KOPT-K1 (cell line): ENCODE data around the gene ACBD6.
A peak's percentile ranks its signal among the peaks of the same experiment; 100 is the strongest.

ENCODE experiments used
- H3K27ac ChIP-seq: fragments of 200-600 bp; sonication (generic); 2 replicates; pipeline ENCODE4 v1.5.1; 2016; ENCODE audit warnings: antibody characterized with exemption, mild to moderate bottlenecking, low read depth, low read length; ENCODE audit not compliant: poor library complexity, severe bottlenecking
- H3K36me3 ChIP-seq: fragments of 200-600 bp; sonication (generic); 2 replicates; pipeline ENCODE4 v1.5.1; 2017; ENCODE audit warnings: antibody characterized with exemption, mild to moderate bottlenecking, low read length, moderate library complexity; ENCODE audit not compliant: insufficient read depth
- H3K9me3 ChIP-seq: fragments of 200-600 bp; sonication (generic); 2 replicates; pipeline ENCODE4 v1.5.1; 2017; ENCODE audit warnings: antibody characterized with exemption, low read length, mild to moderate bottlenecking; ENCODE audit not compliant: insufficient read depth, poor library complexity, severe bottlenecking

Gene ACBD6

DNA sequence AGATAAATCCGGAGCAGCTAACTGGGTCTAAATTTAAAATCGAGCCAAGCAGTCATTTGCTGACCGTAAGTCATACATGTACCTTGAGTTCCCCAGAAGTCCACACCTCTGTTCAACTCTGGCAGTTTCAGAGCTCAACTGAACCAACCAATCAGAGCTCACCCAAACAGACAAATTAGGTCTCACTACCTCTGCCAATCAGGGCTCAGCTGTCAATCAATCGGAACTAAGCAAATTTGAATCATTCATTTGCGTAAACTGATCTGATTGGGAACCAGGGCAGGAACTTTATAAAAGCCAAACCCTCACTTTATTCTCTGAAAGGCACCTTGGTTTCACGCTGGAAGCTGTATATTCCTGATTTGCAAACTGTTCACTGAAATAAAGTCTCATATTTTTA lies 11.2 kb upstream of the ACBD6 start:
- H3K9me3 ChIP-seq, result no peaks in the 10 kb centered on the region
- H3K27ac ChIP-seq, result no peak overlapping the region
- H3K36me3 ChIP-seq, result no peaks in the 10 kb centered on the region

DNA sequence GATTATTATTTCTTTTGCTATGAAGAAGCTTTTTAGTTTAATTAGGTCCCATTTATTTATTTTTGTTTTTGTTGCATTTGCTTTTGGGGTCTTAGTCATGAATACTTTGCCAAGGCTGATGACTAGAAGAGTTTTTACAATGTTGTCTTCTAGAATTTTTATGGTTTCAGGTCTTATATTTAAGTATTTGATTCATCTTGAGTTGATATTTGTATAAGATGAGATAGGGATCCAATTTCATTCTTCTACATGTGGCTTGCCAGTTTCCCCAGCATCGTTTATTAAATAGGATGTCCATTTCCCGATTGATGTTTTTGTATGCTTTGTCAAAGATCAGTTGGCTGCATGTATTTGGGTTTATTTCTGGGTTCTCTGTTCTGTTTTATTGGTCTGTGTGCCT lies 8.5 kb upstream of the ACBD6 start:
- no peaks in the 10 kb centered on the region for H3K9me3 ChIP-seq
- H3K36me3 ChIP-seq, result no peaks in the 10 kb centered on the region
- H3K27ac ChIP-seq, result no peak overlapping the region

DNA sequence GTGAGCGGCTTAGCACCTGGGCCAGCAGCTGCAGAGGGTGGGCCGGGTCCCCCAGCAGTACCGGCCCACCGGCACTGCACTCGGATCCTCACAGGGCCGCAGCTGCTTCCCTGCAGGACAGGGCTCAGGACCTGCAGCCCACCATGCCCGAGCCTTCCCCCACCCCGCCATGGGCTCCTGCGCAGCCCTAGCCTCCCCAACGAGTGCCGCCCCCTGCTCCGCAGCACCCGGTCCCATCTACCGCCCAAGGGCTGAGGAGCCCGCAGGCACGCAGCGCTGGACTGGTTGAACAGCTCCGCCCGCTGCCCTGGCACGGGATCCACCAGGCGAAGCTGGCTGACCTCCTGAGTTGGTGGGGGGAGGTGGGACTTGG lies 6.3 kb upstream of the ACBD6 start:
- Histone ChIP-seq H3K9me3 (no peaks in the 10 kb centered on the region), H3K27ac (no peak overlapping the region), H3K36me3 (no peaks in the 10 kb centered on the region)

DNA sequence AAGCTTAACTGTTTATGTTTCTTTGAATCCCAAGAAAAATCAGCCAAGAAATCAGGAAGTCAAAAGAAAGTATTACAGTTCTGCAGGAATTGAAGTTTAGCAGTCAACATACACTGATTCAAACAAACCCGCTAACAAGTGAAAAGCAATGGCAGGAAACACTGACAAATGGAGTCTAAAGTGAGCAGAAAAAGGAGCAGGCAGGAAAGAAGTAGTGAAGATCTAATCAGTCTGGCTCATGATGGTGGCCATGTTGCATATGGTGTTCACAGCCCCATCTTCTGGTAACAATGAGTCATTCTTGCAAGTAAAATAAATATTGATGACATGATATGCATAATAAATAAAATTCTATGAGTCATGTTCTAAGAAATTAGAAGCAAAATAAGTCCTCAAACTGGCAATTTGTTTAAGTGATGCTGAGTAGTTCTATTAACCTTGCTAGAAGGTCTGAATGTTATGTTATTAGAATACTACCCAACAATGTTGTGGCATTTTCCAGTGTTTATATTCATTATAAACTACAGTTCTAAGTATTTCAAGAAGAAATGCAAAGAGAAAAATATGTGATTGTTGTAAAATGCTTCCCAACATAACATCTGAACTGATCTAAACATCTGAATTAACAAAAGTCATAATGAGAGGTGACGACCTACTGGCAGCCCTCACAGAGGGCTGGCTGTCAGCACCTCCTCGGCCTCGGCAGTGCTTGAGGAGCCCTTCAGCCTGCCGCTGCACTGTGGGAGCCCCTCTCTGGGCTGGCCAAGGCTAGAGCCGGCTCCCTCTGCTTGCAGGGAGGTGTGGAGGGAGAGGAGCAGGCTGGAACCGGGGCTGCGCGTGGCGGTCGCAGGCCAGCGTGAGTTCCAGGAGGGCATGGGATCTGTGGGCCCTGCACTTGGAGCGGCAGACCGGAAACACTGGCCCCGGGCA lies 5.7 kb upstream of the ACBD6 start:
- no peak overlapping the region for H3K27ac ChIP-seq
- H3K36me3 ChIP-seq, result no peaks in the 10 kb centered on the region
- H3K9me3 ChIP-seq, result no peaks in the 10 kb centered on the region

DNA sequence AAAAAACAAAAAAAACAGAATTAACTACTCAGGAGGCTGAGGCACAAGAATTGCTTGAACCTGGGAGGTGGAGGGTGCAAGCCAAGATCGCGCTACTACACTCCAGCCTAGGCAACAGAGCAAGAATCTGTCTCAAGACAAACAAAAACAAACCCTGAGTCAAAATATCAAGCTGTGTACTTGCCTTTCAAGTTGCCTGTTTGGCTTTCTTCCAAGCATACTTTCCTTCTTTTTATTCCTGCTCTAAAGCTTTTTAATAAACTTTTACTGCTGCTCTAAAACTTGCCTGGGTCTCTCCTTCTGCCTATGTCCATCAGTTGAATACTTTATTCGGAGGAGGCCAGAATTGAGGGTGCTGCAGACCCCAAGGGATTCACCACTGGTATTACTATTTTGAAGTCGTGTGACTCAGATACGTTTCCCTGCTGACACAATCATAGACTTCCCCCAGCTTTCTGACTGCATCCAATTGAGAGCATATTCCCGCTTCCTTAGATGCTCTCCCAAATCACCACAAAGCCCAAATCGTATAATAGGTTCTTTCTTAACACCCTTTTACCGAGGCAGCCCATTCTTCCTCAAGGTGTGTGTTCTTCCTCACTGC lies 3.5 kb upstream of the ACBD6 start:
- Histone ChIP-seq H3K9me3 (no peaks in the 10 kb centered on the region), H3K36me3 (no peaks in the 10 kb centered on the region; the same call in 1 of the 2 replicates), H3K27ac (no peak overlapping the region)

DNA sequence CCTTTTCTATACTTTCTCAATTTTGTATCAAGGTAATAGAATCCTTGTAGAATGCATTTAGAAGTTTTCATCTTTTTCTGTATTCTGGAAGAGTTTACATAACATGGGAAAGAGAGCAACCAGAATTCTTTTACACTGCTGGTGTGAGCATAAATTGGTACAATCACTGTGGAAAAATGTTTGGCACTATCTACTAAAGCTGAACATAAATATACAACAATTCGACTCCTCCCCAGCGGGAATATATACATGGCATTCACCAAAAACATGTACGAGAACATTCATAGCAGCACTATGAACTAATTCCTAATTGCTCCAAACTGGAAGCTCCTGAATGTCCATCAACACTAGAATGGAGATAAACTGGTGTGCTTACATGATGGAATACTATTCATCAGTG lies 1.8 kb upstream of the ACBD6 start:
- H3K27ac ChIP-seq, result no peak overlapping the region
- H3K9me3 ChIP-seq, result no peaks in the 10 kb centered on the region
- H3K36me3 ChIP-seq, result peaks cover 2% of the 10 kb centered on the region; the same call in 1 of the 2 replicates

DNA sequence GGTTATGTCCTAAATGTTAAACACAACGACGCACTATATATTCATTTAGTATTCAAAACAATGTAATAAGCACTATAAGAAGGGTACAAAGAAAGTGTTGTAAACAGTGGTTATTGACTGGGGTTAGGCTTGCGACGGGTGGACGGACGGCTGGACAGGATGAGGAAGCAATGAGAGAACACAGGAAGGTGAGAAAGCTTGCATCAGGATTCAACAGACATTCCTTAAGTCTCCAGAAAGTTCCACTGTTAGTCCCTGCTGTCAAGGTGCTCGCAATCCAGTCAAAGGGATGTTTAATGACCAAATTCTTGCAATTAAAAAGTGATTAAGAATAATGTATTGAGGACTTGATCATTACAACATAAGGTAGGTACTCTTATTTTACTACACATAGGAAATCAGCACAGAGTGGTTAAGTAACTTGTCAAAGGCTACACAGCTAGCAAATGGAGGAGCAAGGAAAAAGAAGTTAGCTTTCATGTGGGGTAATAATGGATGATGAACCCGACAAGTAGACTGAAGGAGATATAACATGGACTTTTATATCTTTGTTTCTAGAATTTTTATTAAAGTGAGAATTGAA lies 994 bp upstream of the ACBD6 start:
- H3K9me3 ChIP-seq, result no peaks in the 10 kb centered on the region
- H3K27ac ChIP-seq, result peak overlapping the region; percentile 84
- H3K36me3 ChIP-seq, result peaks cover 10% of the 10 kb centered on the region

DNA sequence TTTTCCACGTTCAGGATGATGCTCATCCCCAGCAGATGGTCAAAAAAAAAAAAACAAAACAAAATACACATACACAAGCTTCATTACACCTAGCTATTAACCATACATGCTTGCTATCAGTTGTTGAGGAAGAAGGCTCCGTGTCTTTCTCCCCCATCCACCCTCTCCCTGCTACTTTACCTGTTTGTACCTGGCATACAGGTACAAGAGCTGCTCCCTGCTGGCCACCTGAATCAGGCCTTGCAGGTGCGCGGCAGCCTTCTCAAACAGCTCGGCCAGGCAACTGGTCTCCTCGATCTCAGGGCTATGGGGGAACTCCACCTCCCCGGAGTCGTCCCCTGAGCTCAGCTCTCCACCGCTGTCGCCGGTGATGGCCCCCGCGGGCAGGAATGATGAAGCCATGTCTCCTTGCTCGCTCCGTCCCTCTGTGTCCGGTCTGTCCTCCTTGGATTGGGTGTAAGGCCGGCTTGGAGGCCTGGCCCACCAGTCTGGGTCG lies 464 bp downstream of the ACBD6 start:
- Histone ChIP-seq H3K9me3 (no peaks in the 10 kb centered on the region), H3K36me3 (peaks cover 18% of the 10 kb centered on the region), H3K27ac (peak overlapping the region; percentile 84)

DNA sequence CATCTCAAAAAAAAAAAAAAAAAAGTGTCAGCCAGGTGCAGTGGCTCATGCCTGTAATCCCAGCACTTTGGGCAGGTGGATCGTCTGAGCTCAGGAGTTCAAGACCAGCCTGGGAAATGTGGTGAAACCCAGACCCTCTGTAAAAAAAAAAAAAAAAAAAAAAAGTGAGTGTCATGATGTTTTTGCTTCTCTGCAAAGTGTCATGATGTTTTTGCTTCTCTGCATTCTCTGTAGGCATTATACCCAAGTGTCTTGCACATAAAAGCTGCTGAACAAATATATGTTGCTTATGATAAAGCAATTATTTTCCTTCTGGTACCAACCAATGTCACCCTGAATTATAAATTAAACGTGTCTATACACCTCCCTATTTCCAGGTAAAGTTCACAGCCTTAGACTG lies 1.7 kb downstream of the ACBD6 start:
- H3K27ac ChIP-seq, result no peak overlapping the region
- no peaks in the 10 kb centered on the region for H3K9me3 ChIP-seq
- H3K36me3 ChIP-seq, result peaks cover 26% of the 10 kb centered on the region

DNA sequence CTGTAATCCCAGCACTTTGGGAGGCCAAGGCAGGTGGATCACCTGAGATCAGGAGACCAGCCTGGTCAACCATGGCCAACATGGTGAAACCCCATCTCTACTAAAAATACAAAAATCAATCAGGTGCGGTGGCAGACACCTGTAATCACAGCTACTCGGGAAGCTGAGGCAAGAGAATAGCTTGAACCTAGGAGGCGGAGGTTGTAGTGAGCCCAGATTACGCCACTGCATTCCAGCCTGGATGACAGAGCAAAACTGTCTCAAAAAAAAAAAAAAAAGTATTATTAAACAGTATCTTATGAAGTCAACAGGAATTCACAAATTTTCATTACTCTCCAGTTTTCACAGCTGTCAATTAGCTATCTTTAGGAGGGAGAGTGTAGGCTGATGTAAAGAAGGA lies 3.8 kb downstream of the ACBD6 start:
- H3K36me3 ChIP-seq, result peaks cover 47% of the 10 kb centered on the region
- no peaks in the 10 kb centered on the region for H3K9me3 ChIP-seq

DNA sequence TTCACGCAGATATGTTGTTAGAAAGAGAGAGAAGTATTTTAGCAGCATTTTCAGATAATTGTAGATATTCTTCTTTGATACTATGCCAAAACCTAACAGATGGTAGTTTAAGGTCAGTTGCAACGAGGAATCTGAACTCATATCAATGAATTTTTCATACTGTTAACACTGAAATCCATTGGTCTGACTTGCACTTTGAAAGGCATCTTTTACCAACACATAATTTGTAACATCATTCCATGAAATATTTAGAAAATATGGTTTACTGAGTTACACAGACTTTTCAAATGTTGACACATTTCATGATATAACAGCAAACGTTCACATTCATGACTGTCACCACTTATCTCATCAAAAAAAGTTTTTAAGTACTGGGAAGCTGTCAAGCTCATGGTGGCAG lies 4.6 kb downstream of the ACBD6 start:
- Histone ChIP-seq H3K36me3 (peaks cover 54% of the 10 kb centered on the region), H3K27ac (no peak overlapping the region), H3K9me3 (no peaks in the 10 kb centered on the region)

More for the DNA sequence above, 3.8 kb downstream of the ACBD6 start:
- no peak overlapping the region for H3K27ac ChIP-seq

DNA sequence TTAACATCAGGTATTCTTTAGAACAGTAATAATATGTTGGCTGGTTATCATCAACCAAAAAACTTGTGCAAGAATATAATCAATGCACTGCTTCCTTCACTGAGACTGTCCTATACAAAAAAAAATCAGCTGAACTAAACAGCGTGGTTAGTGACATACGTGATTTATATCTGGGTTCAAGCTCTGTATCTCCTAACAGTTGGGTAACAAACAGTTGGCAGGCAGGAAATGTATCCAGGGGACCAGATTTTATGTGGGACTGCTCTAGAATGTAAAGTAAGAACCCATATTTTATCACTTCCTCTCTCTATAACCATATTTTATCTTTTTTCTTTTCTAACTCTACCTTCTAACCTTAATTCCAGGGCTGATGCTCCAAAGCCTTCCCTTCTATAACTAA lies 8.0 kb downstream of the ACBD6 start:
- Histone ChIP-seq H3K9me3 (no peaks in the 10 kb centered on the region), H3K36me3 (peaks cover 72% of the 10 kb centered on the region), H3K27ac (no peak overlapping the region)

DNA sequence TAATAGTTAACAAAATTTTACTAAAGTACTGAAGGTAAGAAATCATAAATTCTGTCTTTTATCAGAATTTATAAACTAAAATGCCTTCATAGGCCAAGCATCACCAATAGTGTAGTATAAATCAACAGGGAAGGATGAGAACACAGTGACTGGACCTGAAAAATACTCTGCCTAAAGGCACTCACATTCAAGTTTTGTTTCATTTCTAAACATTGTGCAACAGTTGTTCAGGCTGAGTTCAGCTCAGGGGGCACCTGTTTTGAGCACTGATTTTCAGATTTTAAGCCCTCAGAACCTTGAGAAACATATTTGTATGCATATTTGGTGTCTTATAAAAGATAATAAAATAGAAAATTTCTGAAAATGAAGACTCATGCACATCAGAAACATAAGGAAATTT lies 12.4 kb downstream of the ACBD6 start:
- H3K36me3 ChIP-seq, result peaks cover 82% of the 10 kb centered on the region
- H3K27ac ChIP-seq, result no peak overlapping the region
- no peaks in the 10 kb centered on the region for H3K9me3 ChIP-seq

DNA sequence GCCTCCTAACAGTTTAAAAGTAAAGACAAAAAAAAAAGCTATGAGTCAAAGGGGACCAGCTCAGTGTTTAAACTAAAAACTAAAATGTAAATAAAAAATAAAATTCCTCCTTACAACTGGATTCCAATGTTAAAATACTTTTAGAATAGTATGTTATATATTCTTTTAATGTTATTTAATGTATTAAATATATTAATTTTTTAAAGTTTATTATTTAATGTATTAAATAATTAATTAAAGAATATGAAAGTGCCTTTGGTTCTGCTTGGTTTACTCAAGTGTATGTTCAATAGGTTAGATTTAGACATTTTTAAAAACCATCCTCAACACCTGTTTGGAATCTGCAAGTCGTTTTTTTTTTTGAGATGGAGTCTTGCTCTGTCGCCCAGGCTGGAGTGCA lies 13.1 kb downstream of the ACBD6 start:
- no peaks in the 10 kb centered on the region for H3K9me3 ChIP-seq
- no peak overlapping the region for H3K27ac ChIP-seq
- peaks cover 82% of the 10 kb centered on the region for H3K36me3 ChIP-seq

DNA sequence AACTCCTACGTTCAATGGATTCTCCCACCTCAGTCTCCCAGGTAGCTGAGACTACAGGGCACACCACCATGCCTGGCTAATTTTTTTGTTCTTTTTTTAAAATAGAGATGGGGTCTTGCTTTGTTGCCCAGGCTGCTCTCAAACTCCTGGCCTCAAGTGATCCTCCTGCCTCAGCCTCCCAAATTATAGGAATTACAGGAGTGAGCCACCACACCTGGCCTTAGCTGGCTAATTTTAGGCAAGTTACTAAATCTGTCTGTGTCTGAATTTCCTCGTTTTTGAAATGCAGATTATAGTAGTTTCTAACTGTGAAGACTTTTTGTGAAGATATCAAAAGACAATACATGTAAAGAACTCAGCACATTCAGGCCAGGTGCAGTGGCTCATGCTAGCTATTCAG lies 13.7 kb downstream of the ACBD6 start:
- H3K36me3 ChIP-seq, result peaks cover 78% of the 10 kb centered on the region

More for the DNA sequence above, 13.7 kb downstream of the ACBD6 start:
- Histone ChIP-seq H3K27ac (no peak overlapping the region), H3K9me3 (no peaks in the 10 kb centered on the region)
